Spleen (tissue), 11 donors: ENCODE measurements around the gene USB1. TPM values are rescaled to one million over a fixed set of nuclear protein-coding genes. Genes with fewer than 3 reads are reported as not detected.

Source experiments
- DNase-seq: peaks from one replicate; pipeline ENCODE4 v3.0.0-alpha.2; 2020
- H3K27ac ChIP-seq, 8 donors: fragments of 200-600 bp; sonication (generic) in 7 of 8; 1 replicate in 4 of 8; 2 replicates in 4 of 8; pipeline versions ENCODE4 v1.5.0 to v1.8.0; 2016 to 2021; ENCODE audit warnings: inconsistent platforms in 4 of 8, mild to moderate bottlenecking in 4 of 8, moderate library complexity in 1 of 8
- H3K27me3 ChIP-seq, 7 donors: fragments of 200-600 bp; sonication (generic) in 6 of 7; replicated peaks in 1 of 7; 1 replicate in 4 of 7; 2 replicates in 3 of 7; pipeline versions ENCODE4 v1.5.0 to v1.8.0; 2016 to 2021; ENCODE audit warnings: inconsistent platforms in 3 of 7, mild to moderate bottlenecking in 1 of 7
- H3K36me3 ChIP-seq, 6 donors: fragments of 200-600 bp; sonication (generic) in 5 of 6; 1 replicate in 4 of 6; 2 replicates in 2 of 6; pipeline versions ENCODE4 v1.5.0 to v1.8.0; 2016 to 2021; ENCODE audit warnings: inconsistent platforms in 2 of 6
- H3K4me1 ChIP-seq, 6 donors: fragments of 200-600 bp; sonication (generic) in 5 of 6; 1 replicate in 3 of 6; 2 replicates in 3 of 6; pipeline versions ENCODE4 v1.5.0 to v1.8.0; 2016 to 2021; ENCODE audit warnings: inconsistent platforms in 3 of 6
- H3K4me3 ChIP-seq, 8 donors: fragments of 200-600 bp; sonication (generic) in 7 of 8; 1 replicate in 4 of 8; 2 replicates in 4 of 8; pipeline versions ENCODE4 v1.5.0 to v1.8.0; 2016 to 2021; ENCODE audit warnings: inconsistent platforms in 4 of 8, mild to moderate bottlenecking in 4 of 8, moderate library complexity in 2 of 8
- H3K9me3 ChIP-seq, 8 donors: fragments of 200-600 bp; sonication (generic) in 7 of 8; 1 replicate in 4 of 8; 2 replicates in 4 of 8; pipeline versions ENCODE4 v1.5.0 to v1.8.0; 2016 to 2021; ENCODE audit warnings: inconsistent platforms in 4 of 8
- CTCF ChIP-seq, 11 experiments: fragments of 200-600 bp in 7 of 11; fragments of 450-650 bp in 4 of 11; sonication (generic) in 4 of 11; IDR thresholded peaks in 8 of 11; conservative IDR thresholded peaks in 3 of 11; 1 replicate in 7 of 11; 2 replicates in 4 of 11; pipeline versions ENCODE4 v1.4.0 to v1.8.0; 2016 to 2021; ENCODE audit warnings: antibody characterized with exemption in 11 of 11, inconsistent platforms in 4 of 11, mild to moderate bottlenecking in 1 of 11
- POLR2A ChIP-seq, 3 donors: fragments of 450-650 bp; IDR thresholded peaks; one replicate each; pipeline ENCODE4 v1.5.1; 2017; ENCODE audit warnings: antibody characterized with exemption in 3 of 3, mild to moderate bottlenecking in 1 of 3
- POLR2AphosphoS5 ChIP-seq, 3 donors: sonication (generic); formaldehyde crosslinking; IDR thresholded peaks; one replicate each; pipeline ENCODE4 v1.5.1; 2017; ENCODE audit warnings: antibody characterized with exemption in 3 of 3
- WGBS, 5 donors: extraction: QIAGEN DNeasy Blood & Tissue Kit in 3 of 5; methylation state at CpG; one replicate each; pipeline versions ENCODE4 v1.1.5 to v1.1.7; 2013 to 2018; 5-methylcytosine and 5-hydroxymethylcytosine counted together
- intact Hi-C: fragments of 100-400 bp; cut with DNase I; formaldehyde crosslinking; loops from one replicate; pipeline ENCODE4 v1.15.0; 2023; ENCODE audit warnings: low total_unique reads
- polyA plus RNA-seq, 3 donors: library from polyadenylated mRNA; stranded (reverse); fragments of 200-250 nt; gene quantifications; one replicate each; pipeline ENCODE4 v1.2.1, GENCODE V29; 2013
- total RNA-seq, 7 donors: library from RNA; depleted of rRNA in 3 of 7; stranded (reverse); fragments of >200 nt in 3 of 7; fragmentation: NEBNext Ultra II Directional in 4 of 7; extraction: Animal tissue kit (Norgen Biotek cat#: 25700) in 4 of 7; gene quantifications; one replicate each; pipeline versions ENCODE4 v1.1.0 to v1.2.1, GENCODE V29; 2016 to 2021
- donor health status: healthy with polysubstance abuse.
- donor health status: DM: no; HTN: no; CAD: no; lungs with moderate emphysema.
- donor health status: DM: no; HTN: no; CAD: no.
- donor health status: Bipolar disorder and iron deficiency.
- donor health status: healthy.
- donor health status: DM: no; HTN: no; CAD: no.
- donor health status: DM: yes; HTN: yes; CAD: no.

USB1 gene
- total and polyA plus RNA-seq, 10 donors, result 17.7 to 78.4 (median 46.9) TPM

GRCh38 chr16:57992084-57992483, 9.1 kb upstream of the USB1 start:
- H3K27me3 ChIP-seq, result no peaks in the 10 kb centered on the region
- H3K4me3 ChIP-seq, result no peak overlapping the region
- peaks cover 4 to 39% (median 18%) of the 10 kb centered on the region in 6 donors for H3K36me3 ChIP-seq
- peak; percentile 34 for DNase-seq
- no peaks in the 10 kb centered on the region for H3K9me3 ChIP-seq
- 93 to 96% (median 95%) methylated on average over 4 to 6 of the region's 6 CpGs for WGBS, 5 donors
- TF ChIP-seq CTCF (IDR thresholded peaks at IDR 0.05 in 8 of 11, conservative IDR thresholded peaks at IDR 0.05 in 3 of 11) (no peak), POLR2A (IDR thresholded peaks at IDR 0.05) (no peak), POLR2AphosphoS5 (IDR thresholded peaks at IDR 0.05) (no peak)
- no peak overlapping the region for H3K27ac ChIP-seq
- intact Hi-C loops, result no loop called here
- peaks cover 7 to 43% (median 29%) of the 10 kb centered on the region in 6 donors for H3K4me1 ChIP-seq

GRCh38 chr16:57993438-57993837, 7.8 kb upstream of the USB1 start:
- peak overlapping the region in 3 of 8 donors; percentile 33 to 64 (median 38) for H3K27ac ChIP-seq
- H3K4me3 ChIP-seq, result no peak overlapping the region
- no peak for TF ChIP-seq POLR2AphosphoS5 (IDR thresholded peaks at IDR 0.05)
- TF ChIP-seq POLR2A (IDR thresholded peaks at IDR 0.05), result no peak
- TF ChIP-seq CTCF (IDR thresholded peaks at IDR 0.05 in 8 of 11, conservative IDR thresholded peaks at IDR 0.05 in 3 of 11), result no peak
- peaks cover 17 to 57% (median 42%) of the 10 kb centered on the region in 6 donors for H3K4me1 ChIP-seq
- peaks cover 7 to 52% (median 29%) of the 10 kb centered on the region in 6 donors for H3K36me3 ChIP-seq
- WGBS, 5 donors, result 44 to 79% (median 72%) methylated on average over 8 of the region's 8 CpGs
- no peaks in the 10 kb centered on the region for H3K9me3 ChIP-seq
- DNase-seq, result no peak
- no peaks in the 10 kb centered on the region for H3K27me3 ChIP-seq
- intact Hi-C loops, result no loop called here

GRCh38 chr16:57993897-57994296, 7.3 kb upstream of the USB1 start:
- Histone ChIP-seq H3K27ac (peak overlapping the region in 3 of 8 donors; percentile 33 to 64 (median 38)), H3K4me3 (no peak overlapping the region), H3K36me3 (peaks cover 7 to 52% (median 29%) of the 10 kb centered on the region in 6 donors), H3K4me1 (peaks cover 21 to 62% (median 47%) of the 10 kb centered on the region in 6 donors), H3K27me3 (no peaks in the 10 kb centered on the region), H3K9me3 (no peaks in the 10 kb centered on the region)
- TF ChIP-seq POLR2A (IDR thresholded peaks at IDR 0.05) (no peak), CTCF (IDR thresholded peaks at IDR 0.05 in 8 of 11, conservative IDR thresholded peaks at IDR 0.05 in 3 of 11) (no peak), POLR2AphosphoS5 (IDR thresholded peaks at IDR 0.05) (peak in 1 of 3 donors; percentile 44)
- peak; percentile 79 for DNase-seq
- intact Hi-C loops, result no loop called here
- 59 to 88% (median 86%) methylated on average over 3 to 5 of the region's 5 CpGs for WGBS, 5 donors

GRCh38 chr16:57994361-57994760, 6.8 kb upstream of the USB1 start:
- no peak overlapping the region for H3K4me3 ChIP-seq
- H3K27me3 ChIP-seq, result no peaks in the 10 kb centered on the region
- peak; percentile 68 for DNase-seq
- peak overlapping the region in 3 of 8 donors; percentile 31 to 64 (median 33) for H3K27ac ChIP-seq
- WGBS, 5 donors, result 87 to 97% (median 91%) methylated on average over 4 of the region's 4 CpGs
- intact Hi-C loops, result no loop called here
- peaks cover 21 to 66% (median 51%) of the 10 kb centered on the region in 6 donors for H3K4me1 ChIP-seq
- peaks cover 7 to 52% (median 29%) of the 10 kb centered on the region in 6 donors for H3K36me3 ChIP-seq
- no peaks in the 10 kb centered on the region for H3K9me3 ChIP-seq
- TF ChIP-seq CTCF (IDR thresholded peaks at IDR 0.05 in 8 of 11, conservative IDR thresholded peaks at IDR 0.05 in 3 of 11) (no peak), POLR2A (IDR thresholded peaks at IDR 0.05) (no peak)
